ENCODE measurements around the gene CMTM3.

Gene CMTM3

DNA sequence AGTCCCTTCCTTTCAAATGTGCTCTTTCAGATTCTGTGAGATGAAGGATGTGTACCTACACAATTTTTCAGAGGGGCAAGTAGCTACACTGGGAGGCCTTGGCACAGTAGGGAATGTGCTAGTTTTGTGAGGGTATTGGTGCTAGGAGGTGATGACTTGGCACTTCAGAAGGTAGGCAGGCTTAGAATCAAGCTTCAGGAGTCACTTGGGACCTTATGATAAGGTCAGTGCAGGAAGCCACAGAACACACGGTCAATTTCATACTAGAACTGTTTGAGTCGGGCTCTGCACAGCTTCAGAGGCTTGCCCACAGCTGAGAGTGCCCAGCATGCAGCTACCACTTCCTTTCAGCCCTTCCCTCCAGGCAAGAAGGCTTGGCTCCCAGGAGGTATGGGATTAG lies 32.1 kb upstream of the CMTM3 start:
- TF ChIP-seq, protein P1, sequence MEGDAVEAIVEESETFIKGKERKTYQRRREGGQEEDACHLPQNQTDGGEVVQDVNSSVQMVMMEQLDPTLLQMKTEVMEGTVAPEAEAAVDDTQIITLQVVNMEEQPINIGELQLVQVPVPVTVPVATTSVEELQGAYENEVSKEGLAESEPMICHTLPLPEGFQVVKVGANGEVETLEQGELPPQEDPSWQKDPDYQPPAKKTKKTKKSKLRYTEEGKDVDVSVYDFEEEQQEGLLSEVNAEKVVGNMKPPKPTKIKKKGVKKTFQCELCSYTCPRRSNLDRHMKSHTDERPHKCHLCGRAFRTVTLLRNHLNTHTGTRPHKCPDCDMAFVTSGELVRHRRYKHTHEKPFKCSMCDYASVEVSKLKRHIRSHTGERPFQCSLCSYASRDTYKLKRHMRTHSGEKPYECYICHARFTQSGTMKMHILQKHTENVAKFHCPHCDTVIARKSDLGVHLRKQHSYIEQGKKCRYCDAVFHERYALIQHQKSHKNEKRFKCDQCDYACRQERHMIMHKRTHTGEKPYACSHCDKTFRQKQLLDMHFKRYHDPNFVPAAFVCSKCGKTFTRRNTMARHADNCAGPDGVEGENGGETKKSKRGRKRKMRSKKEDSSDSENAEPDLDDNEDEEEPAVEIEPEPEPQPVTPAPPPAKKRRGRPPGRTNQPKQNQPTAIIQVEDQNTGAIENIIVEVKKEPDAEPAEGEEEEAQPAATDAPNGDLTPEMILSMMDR (IDR thresholded peaks at IDR 0.05; ENCODE audit: insufficient read depth, low read length, poor library complexity, severe bottlenecking) = no peak

DNA sequence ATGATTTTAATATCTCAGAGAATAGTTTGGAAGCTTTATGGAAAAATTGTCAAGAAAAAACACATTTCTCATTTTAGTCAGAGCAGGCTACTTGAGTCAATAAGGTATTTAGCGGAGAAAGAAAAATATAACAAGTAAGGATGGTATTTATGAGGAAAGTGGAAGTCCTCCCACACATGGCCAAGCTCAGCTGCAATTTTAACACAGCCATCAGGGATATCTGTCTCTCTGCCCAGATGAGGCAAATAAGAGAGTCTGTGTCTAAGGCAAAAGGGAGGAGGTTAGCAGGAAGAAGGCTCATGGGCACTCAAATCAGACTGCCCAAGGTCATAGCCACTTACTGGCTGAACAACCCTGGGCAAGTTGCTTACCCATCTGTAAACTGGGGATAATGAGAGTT lies 30.4 kb upstream of the CMTM3 start:
- no peak for DNase-seq (ENCODE audit: extremely low read depth, insufficient read length)
- TF ChIP-seq, protein P1 (IDR thresholded peaks at IDR 0.05; ENCODE audit: insufficient read depth, low read length, poor library complexity, severe bottlenecking) = no peak
- Histone ChIP-seq H3K36me3 (ENCODE audit: control insufficient read depth, insufficient read depth, low read length) (no peaks in the 10 kb centered on the region), H3K27me3 (replicated peaks; ENCODE audit: control insufficient read depth, insufficient read depth, low read length) (no peaks in the 10 kb centered on the region; the same call in 1 of the 2 replicates), H3K4me3 (replicated peaks; ENCODE audit: low read depth, low read length) (no peak overlapping the region)

More for the DNA sequence above, 32.1 kb upstream of the CMTM3 start:
- DNase-seq (ENCODE audit: extremely low read depth, insufficient read length) = no peak
- Histone ChIP-seq H3K4me3 (replicated peaks; ENCODE audit: low read depth, low read length) (no peak overlapping the region), H3K36me3 (ENCODE audit: control insufficient read depth, insufficient read depth, low read length) (no peaks in the 10 kb centered on the region), H3K27me3 (replicated peaks; ENCODE audit: control insufficient read depth, insufficient read depth, low read length) (no peaks in the 10 kb centered on the region)

DNA sequence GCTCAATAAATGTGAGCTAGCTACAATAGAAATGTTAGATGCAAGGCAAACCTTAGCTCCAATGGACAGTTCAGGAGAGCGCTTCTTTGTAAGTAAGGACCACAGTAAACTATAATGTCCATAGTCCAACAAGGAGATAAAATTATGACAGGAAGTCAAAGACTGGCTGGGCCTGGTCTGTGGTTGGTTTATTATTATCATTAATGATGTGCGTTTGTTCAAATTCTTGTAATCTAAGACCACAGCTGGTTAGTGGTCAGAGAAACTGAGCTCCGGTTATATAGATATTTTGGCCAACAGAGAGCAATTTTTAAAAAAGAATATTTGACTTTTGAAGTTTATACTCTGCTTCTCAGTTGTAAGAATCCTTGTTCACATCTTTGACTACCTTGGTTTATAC lies 30.0 kb upstream of the CMTM3 start:
- TF ChIP-seq, protein P1 (IDR thresholded peaks at IDR 0.05; ENCODE audit: insufficient read depth, low read length, poor library complexity, severe bottlenecking) = no peak
- no peak for DNase-seq (ENCODE audit: extremely low read depth, insufficient read length)
- H3K4me3 ChIP-seq (replicated peaks; ENCODE audit: low read depth, low read length) = no peak overlapping the region
- H3K36me3 ChIP-seq (ENCODE audit: control insufficient read depth, insufficient read depth, low read length) = no peaks in the 10 kb centered on the region
- H3K27me3 ChIP-seq (replicated peaks; ENCODE audit: control insufficient read depth, insufficient read depth, low read length) = no peaks in the 10 kb centered on the region; the same call in 1 of the 2 replicates

GRCh38 chr16:66575060-66575459 lies 29.4 kb upstream of the CMTM3 start:
- Histone ChIP-seq H3K27me3 (replicated peaks; ENCODE audit: control insufficient read depth, insufficient read depth, low read length) (no peaks in the 10 kb centered on the region; the same call in 1 of the 2 replicates), H3K4me3 (replicated peaks; ENCODE audit: low read depth, low read length) (no peak overlapping the region), H3K36me3 (ENCODE audit: control insufficient read depth, insufficient read depth, low read length) (no peaks in the 10 kb centered on the region)
- TF ChIP-seq, protein P1 (IDR thresholded peaks at IDR 0.05; ENCODE audit: insufficient read depth, low read length, poor library complexity, severe bottlenecking) = no peak
- DNase-seq (ENCODE audit: extremely low read depth, insufficient read length) = no peak

DNA sequence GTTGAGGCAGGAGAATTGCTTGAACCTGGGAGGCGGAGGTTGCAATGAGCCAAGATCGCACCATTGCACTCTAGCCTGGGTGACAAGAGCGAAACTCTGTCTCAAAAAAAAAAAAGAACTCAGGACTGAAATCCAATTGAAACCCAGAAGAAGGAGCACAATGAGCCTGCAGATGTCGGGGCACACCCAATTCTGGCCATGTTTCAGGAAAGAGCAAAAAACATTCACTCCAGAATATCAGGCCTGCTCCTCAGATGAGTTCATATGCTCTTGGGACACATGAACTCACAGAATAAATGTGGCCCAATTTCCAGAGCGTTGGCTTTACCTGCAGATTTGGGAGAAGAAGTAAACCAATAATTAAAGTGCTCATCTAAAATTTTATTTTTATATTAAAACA lies 28.2 kb upstream of the CMTM3 start:
- Histone ChIP-seq H3K27me3 (replicated peaks; ENCODE audit: control insufficient read depth, insufficient read depth, low read length) (no peaks in the 10 kb centered on the region; the same call in 1 of the 2 replicates), H3K4me3 (replicated peaks; ENCODE audit: low read depth, low read length) (no peak overlapping the region)
- TF ChIP-seq, protein P1 (IDR thresholded peaks at IDR 0.05; ENCODE audit: insufficient read depth, low read length, poor library complexity, severe bottlenecking) = no peak

More for the DNA sequence above, 28.2 kb upstream of the CMTM3 start:
- no peak for DNase-seq (ENCODE audit: extremely low read depth, insufficient read length)
- no peaks in the 10 kb centered on the region for H3K36me3 ChIP-seq (ENCODE audit: control insufficient read depth, insufficient read depth, low read length)

Data from GM06990 (cell line).